Neural cell (in vitro differentiated cells): ENCODE results near the gene C17orf113. TPM values are rescaled to one million over a fixed set of nuclear protein-coding genes. Genes with fewer than 3 reads are reported as not detected.

Experiments used
- H2AFZ ChIP-seq: fragments of 200-600, 300-800 bp; sonication (generic), shearing (Covaris generic); 2 replicates; pipeline ENCODE4 v1.6.0; 2014; ENCODE audit warnings: low read depth, mild to moderate bottlenecking, antibody characterized with exemption, low read length, moderate library complexity
- H3F3A ChIP-seq: fragments of 200-600 bp; shearing (Covaris generic); 2 replicates; pipeline ENCODE4 v1.6.1; 2016; ENCODE audit warnings: mild to moderate bottlenecking, moderate library complexity, mixed read lengths, antibody characterized with exemption, low read length; ENCODE audit not compliant: insufficient read depth, poor library complexity, severe bottlenecking
- H3K27ac ChIP-seq: fragments of 200-600, 300-800 bp; sonication (generic), shearing (Covaris generic); 2 replicates; pipeline ENCODE4 v1.5.1; 2014; ENCODE audit warnings: mild to moderate bottlenecking, low read length, moderate library complexity
- H3K27me3 ChIP-seq: fragments of 300-800, 200-600 bp; sonication (generic), shearing (Covaris generic); 2 replicates; pipeline ENCODE4 v1.6.0; 2014; ENCODE audit warnings: mild to moderate bottlenecking, low read depth, low read length, moderate library complexity; ENCODE audit not compliant: insufficient read depth
- H3K36me3 ChIP-seq: fragments of 300-800, 200-600 bp; sonication (generic), shearing (Covaris generic); 2 replicates; pipeline ENCODE4 v1.5.1; 2014; ENCODE audit warnings: mild to moderate bottlenecking, antibody characterized with exemption, low read length, moderate library complexity; ENCODE audit not compliant: insufficient read depth
- H3K4me2 ChIP-seq: fragments of 300-800, 200-600 bp; sonication (generic), shearing (Covaris generic); 2 replicates; pipeline ENCODE4 v1.6.0; 2014; ENCODE audit warnings: mild to moderate bottlenecking, low read length
- H3K4me3 ChIP-seq: fragments of 300-800, 200-600 bp; sonication (generic), shearing (Covaris generic); 2 replicates; pipeline ENCODE4 v1.5.1; 2014; ENCODE audit warnings: mild to moderate bottlenecking, low read length, moderate library complexity
- H3K79me2 ChIP-seq: fragments of 200-600 bp; shearing (Covaris generic); replicated peaks from 2 replicates; pipeline ENCODE4 v1.6.0; 2014; ENCODE audit warnings: mild to moderate bottlenecking, low read length, moderate library complexity; ENCODE audit not compliant: insufficient read depth
- H3K9ac ChIP-seq: fragments of 300-800, 200-600 bp; sonication (generic), shearing (Covaris generic); 2 replicates; pipeline ENCODE4 v1.6.1; 2016; ENCODE audit warnings: mild to moderate bottlenecking, low read length, mixed read lengths
- H3K9me2 ChIP-seq: fragments of 200-600 bp; shearing (Covaris generic); 2 replicates; pipeline ENCODE4 v1.6.1; 2016; ENCODE audit warnings: mild to moderate bottlenecking, low read length, mixed read lengths; ENCODE audit not compliant: insufficient read depth
- H3K9me3 ChIP-seq: fragments of 200-600, 300-800 bp; sonication (generic), shearing (Covaris generic); 2 replicates; pipeline ENCODE4 v1.6.1; 2016; ENCODE audit warnings: mild to moderate bottlenecking, mixed run types, low read length, moderate library complexity, mixed read lengths
- H4K20me1 ChIP-seq: fragments of 200-600 bp; shearing (Covaris generic); 2 replicates; pipeline ENCODE4 v1.6.1; 2016; ENCODE audit warnings: mild to moderate bottlenecking, mixed run types; ENCODE audit not compliant: insufficient read depth
- EP300 ChIP-seq: fragments of 450-650 bp; conservative IDR thresholded peaks from 2 replicates; pipeline ENCODE4 v1.6.1; 2014; ENCODE audit warnings: antibody characterized with exemption, mild to moderate bottlenecking, moderate library complexity; ENCODE audit not compliant: poor library complexity, severe bottlenecking
- EZH2 ChIP-seq: fragments of 200-600, 300-800 bp; shearing (Covaris generic), sonication (generic); IDR thresholded peaks from 2 replicates; pipeline ENCODE4 v1.6.1; 2014; ENCODE audit warnings: antibody characterized with exemption, low read length, borderline replicate concordance, mild to moderate bottlenecking; ENCODE audit not compliant: insufficient read depth, poor library complexity, severe bottlenecking
- MXI1 ChIP-seq: fragments of 450-650 bp; conservative IDR thresholded peaks from 2 replicates; pipeline ENCODE4 v1.6.1; 2014; ENCODE audit warnings: antibody characterized with exemption, mild to moderate bottlenecking; ENCODE audit not compliant: poor library complexity, severe bottlenecking
- POLR2AphosphoS5 ChIP-seq: IDR thresholded peaks from 2 replicates; pipeline ENCODE4 v1.6.1; 2012
- RAD21 ChIP-seq: fragments of 450-650 bp; conservative IDR thresholded peaks from 2 replicates; pipeline ENCODE4 v1.6.1; 2014; ENCODE audit warnings: antibody characterized with exemption, mild to moderate bottlenecking, moderate library complexity
- SMC3 ChIP-seq: fragments of 450-650 bp; conservative IDR thresholded peaks from 2 replicates; pipeline ENCODE4 v1.6.1; 2014; ENCODE audit warnings: antibody characterized with exemption, mild to moderate bottlenecking, moderate library complexity; ENCODE audit not compliant: poor library complexity
- TAF1 ChIP-seq: IDR thresholded peaks from 2 replicates; pipeline ENCODE4 v1.6.1; 2012; ENCODE audit warnings: low read depth
- polyA plus RNA-seq: library from polyadenylated mRNA; depleted of rRNA; stranded (reverse); fragments of >200 nt; gene quantifications from 2 replicates; pipeline ENCODE4 v1.2.3, GENCODE V29; 2014
- TF ChIP-seq, protein P1 (sequence below): fragments of 450-650 bp; IDR thresholded peaks from 2 replicates; pipeline ENCODE4 v1.5.1; 2014; ENCODE audit warnings: antibody characterized with exemption, mild to moderate bottlenecking, moderate library complexity; ENCODE audit not compliant: poor library complexity, severe bottlenecking
- TF ChIP-seq, protein P2 (sequence below): IDR thresholded peaks from 2 replicates; pipeline ENCODE4 v1.6.1; 2012; ENCODE audit warnings: borderline replicate concordance

C17orf113 gene
- polyA plus RNA-seq, 1 donor from 2014 or later, result 5.2 TPM

DNA sequence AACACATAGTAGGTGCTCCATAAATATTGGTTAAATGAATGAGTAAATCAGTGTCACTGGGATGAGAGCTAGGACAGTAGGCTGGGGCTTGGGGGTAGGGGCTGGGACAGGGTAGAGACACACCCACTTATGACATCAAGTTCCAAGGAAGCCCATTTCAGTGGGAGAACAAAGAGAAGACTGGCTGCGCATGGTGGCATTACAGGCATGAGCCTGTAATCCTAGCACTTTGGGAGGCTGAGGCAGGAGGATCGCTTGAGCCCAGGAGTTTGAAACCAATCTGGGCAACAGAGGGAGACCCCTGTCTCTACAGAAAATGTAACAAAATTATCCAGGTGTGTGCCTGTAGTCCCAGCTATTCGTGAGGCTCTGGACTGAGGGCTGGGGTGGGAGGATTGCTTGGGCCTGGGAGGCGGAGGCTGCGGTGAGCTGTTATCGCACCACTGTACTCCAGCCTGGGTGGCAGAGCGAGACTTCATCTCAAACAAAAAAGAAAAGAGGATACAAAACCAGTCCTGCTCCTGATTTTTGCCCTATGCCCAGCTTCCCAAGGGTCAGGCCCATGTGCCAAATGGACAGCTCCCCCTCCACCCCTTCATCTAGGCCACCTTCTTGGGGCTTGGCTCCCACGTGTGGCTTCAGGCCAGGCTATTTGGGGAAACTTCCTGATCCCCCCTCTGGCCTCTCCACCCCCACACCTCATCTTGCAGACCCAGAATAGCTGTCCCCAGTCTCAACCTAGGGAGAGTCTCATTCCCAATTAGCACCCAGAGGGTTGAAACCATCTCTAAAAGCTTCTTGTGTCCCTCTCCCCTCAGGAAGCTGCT, 40.8 kb upstream of the C17orf113 start:
- Histone ChIP-seq H3K9me3 (no peaks in the 10 kb centered on the region), H2AFZ (no peak overlapping the region), H3K4me3 (no peak overlapping the region), H3K27me3 (no peaks in the 10 kb centered on the region), H3K9ac (no peak overlapping the region), H3K36me3 (no peaks in the 10 kb centered on the region), H3K27ac (no peak overlapping the region), H3K9me2 (no peaks in the 10 kb centered on the region), H3F3A (no peaks in the 10 kb centered on the region), H3K4me2 (no peak overlapping the region), H4K20me1 (no peaks in the 10 kb centered on the region), H3K79me2 (no peaks in the 10 kb centered on the region)
- TF ChIP-seq RAD21, result no peak
- TF ChIP-seq SMC3, result no peak
- TF ChIP-seq TAF1, result no peak
- no peak for TF ChIP-seq EZH2
- TF ChIP-seq, protein P1, sequence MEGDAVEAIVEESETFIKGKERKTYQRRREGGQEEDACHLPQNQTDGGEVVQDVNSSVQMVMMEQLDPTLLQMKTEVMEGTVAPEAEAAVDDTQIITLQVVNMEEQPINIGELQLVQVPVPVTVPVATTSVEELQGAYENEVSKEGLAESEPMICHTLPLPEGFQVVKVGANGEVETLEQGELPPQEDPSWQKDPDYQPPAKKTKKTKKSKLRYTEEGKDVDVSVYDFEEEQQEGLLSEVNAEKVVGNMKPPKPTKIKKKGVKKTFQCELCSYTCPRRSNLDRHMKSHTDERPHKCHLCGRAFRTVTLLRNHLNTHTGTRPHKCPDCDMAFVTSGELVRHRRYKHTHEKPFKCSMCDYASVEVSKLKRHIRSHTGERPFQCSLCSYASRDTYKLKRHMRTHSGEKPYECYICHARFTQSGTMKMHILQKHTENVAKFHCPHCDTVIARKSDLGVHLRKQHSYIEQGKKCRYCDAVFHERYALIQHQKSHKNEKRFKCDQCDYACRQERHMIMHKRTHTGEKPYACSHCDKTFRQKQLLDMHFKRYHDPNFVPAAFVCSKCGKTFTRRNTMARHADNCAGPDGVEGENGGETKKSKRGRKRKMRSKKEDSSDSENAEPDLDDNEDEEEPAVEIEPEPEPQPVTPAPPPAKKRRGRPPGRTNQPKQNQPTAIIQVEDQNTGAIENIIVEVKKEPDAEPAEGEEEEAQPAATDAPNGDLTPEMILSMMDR, result no peak
- no peak for TF ChIP-seq POLR2AphosphoS5
- TF ChIP-seq MXI1, result no peak
- TF ChIP-seq EP300, result no peak
- TF ChIP-seq, protein P2, sequence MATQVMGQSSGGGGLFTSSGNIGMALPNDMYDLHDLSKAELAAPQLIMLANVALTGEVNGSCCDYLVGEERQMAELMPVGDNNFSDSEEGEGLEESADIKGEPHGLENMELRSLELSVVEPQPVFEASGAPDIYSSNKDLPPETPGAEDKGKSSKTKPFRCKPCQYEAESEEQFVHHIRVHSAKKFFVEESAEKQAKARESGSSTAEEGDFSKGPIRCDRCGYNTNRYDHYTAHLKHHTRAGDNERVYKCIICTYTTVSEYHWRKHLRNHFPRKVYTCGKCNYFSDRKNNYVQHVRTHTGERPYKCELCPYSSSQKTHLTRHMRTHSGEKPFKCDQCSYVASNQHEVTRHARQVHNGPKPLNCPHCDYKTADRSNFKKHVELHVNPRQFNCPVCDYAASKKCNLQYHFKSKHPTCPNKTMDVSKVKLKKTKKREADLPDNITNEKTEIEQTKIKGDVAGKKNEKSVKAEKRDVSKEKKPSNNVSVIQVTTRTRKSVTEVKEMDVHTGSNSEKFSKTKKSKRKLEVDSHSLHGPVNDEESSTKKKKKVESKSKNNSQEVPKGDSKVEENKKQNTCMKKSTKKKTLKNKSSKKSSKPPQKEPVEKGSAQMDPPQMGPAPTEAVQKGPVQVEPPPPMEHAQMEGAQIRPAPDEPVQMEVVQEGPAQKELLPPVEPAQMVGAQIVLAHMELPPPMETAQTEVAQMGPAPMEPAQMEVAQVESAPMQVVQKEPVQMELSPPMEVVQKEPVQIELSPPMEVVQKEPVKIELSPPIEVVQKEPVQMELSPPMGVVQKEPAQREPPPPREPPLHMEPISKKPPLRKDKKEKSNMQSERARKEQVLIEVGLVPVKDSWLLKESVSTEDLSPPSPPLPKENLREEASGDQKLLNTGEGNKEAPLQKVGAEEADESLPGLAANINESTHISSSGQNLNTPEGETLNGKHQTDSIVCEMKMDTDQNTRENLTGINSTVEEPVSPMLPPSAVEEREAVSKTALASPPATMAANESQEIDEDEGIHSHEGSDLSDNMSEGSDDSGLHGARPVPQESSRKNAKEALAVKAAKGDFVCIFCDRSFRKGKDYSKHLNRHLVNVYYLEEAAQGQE, result no peak

DNA sequence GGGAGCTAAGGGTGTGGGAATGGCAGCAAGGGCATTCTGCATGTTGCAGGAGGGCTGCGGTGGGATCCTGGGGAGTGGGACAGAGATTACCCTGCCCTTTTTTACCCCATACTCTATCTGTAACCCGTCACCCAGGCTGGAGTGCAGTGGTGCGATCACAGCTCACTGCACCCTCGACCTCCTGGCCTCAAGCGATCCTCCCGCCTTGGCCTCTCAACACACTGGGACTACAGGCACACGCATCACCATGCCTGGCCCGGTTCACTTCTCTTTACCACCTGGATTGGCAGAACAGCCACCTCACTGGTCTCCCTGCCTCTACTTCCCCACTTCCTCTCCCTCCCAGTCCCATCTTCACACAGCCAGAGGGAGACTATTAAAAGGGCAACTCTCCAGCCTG, 38.3 kb upstream of the C17orf113 start:
- no peak for TF ChIP-seq TAF1
- no peak for TF ChIP-seq EP300
- TF ChIP-seq, protein P2, result no peak
- TF ChIP-seq, protein P1, result no peak
- H3K9me2 ChIP-seq, result no peaks in the 10 kb centered on the region
- H3K9ac ChIP-seq, result no peak overlapping the region
- H4K20me1 ChIP-seq, result no peaks in the 10 kb centered on the region
- H3K79me2 ChIP-seq, result no peaks in the 10 kb centered on the region
- no peaks in the 10 kb centered on the region for H3K36me3 ChIP-seq
- H3F3A ChIP-seq, result no peaks in the 10 kb centered on the region
- no peak overlapping the region for H2AFZ ChIP-seq
- no peak overlapping the region for H3K27ac ChIP-seq
- no peaks in the 10 kb centered on the region for H3K9me3 ChIP-seq
- H3K27me3 ChIP-seq, result no peaks in the 10 kb centered on the region
- no peak overlapping the region for H3K4me3 ChIP-seq
- H3K4me2 ChIP-seq, result no peak overlapping the region
